T-cell (primary cell): ENCODE results near the gene ARHGEF12. TPM values are rescaled to one million over a fixed set of nuclear protein-coding genes. Genes with fewer than 3 reads are reported as not detected.

ENCODE experiments used
- ATAC-seq, 4 experiments: fragments of 200-7000 bp in 3 of 4; fragments of 150-1000 bp in 1 of 4; cut with Tn5 transposase; replicated peaks in 1 of 4; 1 replicate in 3 of 4; 2 replicates in 1 of 4; pipeline ENCODE4 v1.10.0; 2021; ENCODE audit warnings: moderate library complexity in 3 of 4, mild to moderate bottlenecking in 2 of 4, moderate number of reproducible peaks in 1 of 4
- CTCF ChIA-PET, 2 donors: fragments of 300-600 bp; sonication (Branson Sonifier 250); formaldehyde crosslinking; loops; one replicate each; lab custom pipeline; 2022; ENCODE audit warnings: antibody characterized with exemption in 2 of 2; lab: Charles Lee
- POLR2A ChIA-PET, 2 donors: fragments of 300-600 bp; sonication (Branson Sonifier 250); formaldehyde crosslinking; loops; one replicate each; lab custom pipeline; 2022; ENCODE audit warnings: antibody characterized with exemption in 2 of 2; lab: Charles Lee
- DNase-seq, 35 experiments: peaks; one replicate each; pipeline versions ENCODE4 v3.0.0 to v3.0.0-alpha.2; 2013 to 2023
- H3K27ac ChIP-seq: one replicate; pipeline ENCODE4 v1.5.1; 2013; ENCODE audit warnings: low read length
- H3K27me3 ChIP-seq, 2 experiments: replicated peaks in 1 of 2; 1 replicate in 1 of 2; 2 replicates in 1 of 2; pipeline versions ENCODE4 v1.6.1 to v1.7.0; 2013; ENCODE audit warnings: low read length in 1 of 2, mixed read lengths in 1 of 2; ENCODE audit not compliant: control insufficient read depth in 2 of 2, insufficient read depth in 2 of 2; ENCODE audit errors: extremely low read depth in 1 of 2
- H3K36me3 ChIP-seq, 2 donors: 1 replicate in 1 of 2; 2 replicates in 1 of 2; pipeline versions ENCODE4 v1.6.1 to v1.7.0; 2013; ENCODE audit warnings: low read length in 1 of 2; ENCODE audit not compliant: control insufficient read depth in 2 of 2, insufficient read depth in 1 of 2; ENCODE audit errors: extremely low read depth in 1 of 2
- H3K4me1 ChIP-seq, 2 experiments: 1 replicate in 1 of 2; 2 replicates in 1 of 2; pipeline versions ENCODE4 v1.6.1 to v1.7.0; 2013; ENCODE audit warnings: low read length in 2 of 2, mixed read lengths in 1 of 2; ENCODE audit not compliant: insufficient read depth in 2 of 2, control insufficient read depth in 1 of 2; ENCODE audit errors: extremely low read depth in 1 of 2
- H3K4me3 ChIP-seq, 2 donors: 1 replicate in 1 of 2; 2 replicates in 1 of 2; pipeline versions ENCODE4 v1.5.1 to v1.7.0; 2013; ENCODE audit warnings: mild to moderate bottlenecking in 2 of 2, low read length in 1 of 2, moderate library complexity in 1 of 2; ENCODE audit not compliant: control insufficient read depth in 1 of 2; ENCODE audit errors: extremely low read depth in 1 of 2
- H3K9me3 ChIP-seq: 2 replicates; pipeline ENCODE4 v1.7.0; 2013
- H3K27ac Mint-ChIP-seq, 2 donors: one replicate each; pipeline ENCODE4 v1.8.0; 2020 to 2021; ENCODE audit warnings: mild to moderate bottlenecking in 2 of 2, mixed read lengths in 2 of 2
- H3K27me3 Mint-ChIP-seq, 2 donors: one replicate each; pipeline ENCODE4 v1.8.0; 2021 to 2022; ENCODE audit warnings: mixed read lengths in 2 of 2
- H3K36me3 Mint-ChIP-seq: one replicate; pipeline ENCODE4 v1.8.0; 2021; ENCODE audit warnings: mixed read lengths
- H3K4me1 Mint-ChIP-seq, 3 donors: one replicate each; pipeline ENCODE4 v1.8.0; 2020 to 2022; ENCODE audit warnings: mixed read lengths in 3 of 3, mild to moderate bottlenecking in 1 of 3
- H3K4me3 Mint-ChIP-seq, 3 donors: one replicate each; pipeline ENCODE4 v1.8.0; 2020 to 2022; ENCODE audit warnings: mild to moderate bottlenecking in 3 of 3, mixed read lengths in 3 of 3, moderate library complexity in 3 of 3
- H3K9me3 Mint-ChIP-seq, 3 donors: one replicate each; pipeline ENCODE4 v1.8.0; 2020 to 2022; ENCODE audit warnings: mixed read lengths in 3 of 3
- WGBS: methylation state at CpG from one replicate; pipeline ENCODE4 v1.1.5; 2013; ENCODE audit warnings: missing lambda C conversion rate; ENCODE audit not compliant: insufficient coverage; 5-methylcytosine and 5-hydroxymethylcytosine counted together
- total RNA-seq, 35 experiments: library from RNA in 6 of 35; stranded (reverse) in 6 of 35; fragments of 120-200 nt in 1 of 35; gene quantifications; one replicate each; pipeline versions ENCODE4 v1.2.1 to v1.2.4 and lab custom pipeline; 2013 to 2026

Gene ARHGEF12
- total RNA-seq, 5 donors from 2014 or later (not counting 1 experiment from before 2014, with no cell fraction given): 4.8 to 12.8 (median 8.0) TPM

GRCh38 chr11:120526241-120526640, 190.0 kb downstream of the ARHGEF12 start:
- Mint-ChIP-seq H3K27ac (no peak overlapping the region), H3K4me1 (no peaks in the 10 kb centered on the region), H3K27me3 (peaks cover 15 to 39% of the 10 kb centered on the region in 2 donors), H3K9me3 (peaks cover 0 to 3% (median 0%) of the 10 kb centered on the region in 3 donors), H3K36me3 (no peaks in the 10 kb centered on the region), H3K4me3 (no peak overlapping the region)
- no peaks in the 10 kb centered on the region for H3K4me1 ChIP-seq
- H3K4me3 ChIP-seq: no peak overlapping the region
- no peaks in the 10 kb centered on the region for H3K9me3 ChIP-seq
- no peaks in the 10 kb centered on the region for H3K36me3 ChIP-seq
- WGBS: 95% methylated on average over 5 of the region's 10 CpGs
- no peak for DNase-seq
- peaks cover 0 to 68% of the 10 kb centered on the region in 2 experiments for H3K27me3 ChIP-seq
- ATAC-seq: no peak
- ChIA-PET POLR2A (no interaction called here), CTCF (interaction anchor here in 1 of 2 donors (0.6 kb wide), 1 partner anchor 48 kb away, joined by 4 read pairs; no protein-coding TSS in a partner anchor)
- no peak overlapping the region for H3K27ac ChIP-seq

- Mint-ChIP-seq H3K4me1 (no peaks in the 10 kb centered on the region), H3K27ac (no peak overlapping the region), H3K36me3 (no peaks in the 10 kb centered on the region), H3K27me3 (peaks cover 15 to 39% of the 10 kb centered on the region in 2 donors), H3K9me3 (peaks cover 0 to 3% (median 0%) of the 10 kb centered on the region in 3 donors), H3K4me3 (no peak overlapping the region)
- Histone ChIP-seq H3K27ac (no peak overlapping the region), H3K4me1 (no peaks in the 10 kb centered on the region), H3K27me3 (peaks cover 0 to 64% of the 10 kb centered on the region in 2 experiments), H3K9me3 (no peaks in the 10 kb centered on the region), H3K4me3 (no peak overlapping the region), H3K36me3 (no peaks in the 10 kb centered on the region)
- CTCF ChIA-PET: no interaction called here
- 62% methylated on average over 8 of the region's 16 CpGs for WGBS
- DNase-seq: no peak
- no peak for ATAC-seq
- POLR2A ChIA-PET: no interaction called here
These were observed 191.0 kb downstream of the ARHGEF12 start for GRCh38 chr11:120527111-120527761.

- 40% methylated on average over 2 of the region's 4 CpGs for WGBS
- no peak overlapping the region for H3K27ac ChIP-seq
- CTCF ChIA-PET: no interaction called here
These were observed 192.5 kb downstream of the ARHGEF12 start for GRCh38 chr11:120528749-120529148.

GRCh38 chr11:120529214-120529613, 193.0 kb downstream of the ARHGEF12 start:
- 83% methylated on average over 6 of the region's 7 CpGs for WGBS
- Mint-ChIP-seq H3K4me1 (no peaks in the 10 kb centered on the region), H3K4me3 (no peak overlapping the region), H3K36me3 (no peaks in the 10 kb centered on the region), H3K27me3 (peaks cover 17 to 46% of the 10 kb centered on the region in 2 donors), H3K27ac (no peak overlapping the region), H3K9me3 (peaks cover 0 to 3% (median 0%) of the 10 kb centered on the region in 3 donors)
- Histone ChIP-seq H3K4me1 (no peaks in the 10 kb centered on the region), H3K9me3 (no peaks in the 10 kb centered on the region), H3K27ac (no peak overlapping the region), H3K36me3 (no peaks in the 10 kb centered on the region), H3K4me3 (no peak overlapping the region), H3K27me3 (peaks cover 0 to 57% of the 10 kb centered on the region in 2 experiments)
- ATAC-seq: no peak
- CTCF ChIA-PET: no interaction called here
- POLR2A ChIA-PET: no interaction called here
- no peak for DNase-seq

More at GRCh38 chr11:120528749-120529148, 192.5 kb downstream of the ARHGEF12 start:
- ATAC-seq (no peak), DNase-seq (no peak)
- Histone ChIP-seq H3K27me3 (peaks cover 0 to 57% of the 10 kb centered on the region in 2 experiments), H3K4me3 (no peak overlapping the region), H3K9me3 (no peaks in the 10 kb centered on the region), H3K4me1 (no peaks in the 10 kb centered on the region), H3K36me3 (no peaks in the 10 kb centered on the region)
- Mint-ChIP-seq H3K9me3 (peaks cover 0 to 3% (median 0%) of the 10 kb centered on the region in 3 donors), H3K27me3 (peaks cover 17 to 45% of the 10 kb centered on the region in 2 donors), H3K4me1 (no peaks in the 10 kb centered on the region), H3K4me3 (no peak overlapping the region), H3K27ac (no peak overlapping the region), H3K36me3 (no peaks in the 10 kb centered on the region)
- POLR2A ChIA-PET: no interaction called here

GRCh38 chr11:120529911-120530310, 193.7 kb downstream of the ARHGEF12 start:
- H3K36me3 ChIP-seq: no peaks in the 10 kb centered on the region
- 93% methylated on average over 3 of the region's 6 CpGs for WGBS
- ChIA-PET POLR2A (no interaction called here), CTCF (no interaction called here)
- no peak overlapping the region for H3K4me3 ChIP-seq
- peaks cover 0 to 54% of the 10 kb centered on the region in 2 experiments for H3K27me3 ChIP-seq
- DNase-seq (no peak), ATAC-seq (no peak)
- Mint-ChIP-seq H3K9me3 (peaks cover 0 to 3% (median 0%) of the 10 kb centered on the region in 3 donors), H3K4me3 (no peak overlapping the region), H3K36me3 (no peaks in the 10 kb centered on the region), H3K27me3 (peaks cover 21 to 46% of the 10 kb centered on the region in 2 donors), H3K27ac (no peak overlapping the region), H3K4me1 (no peaks in the 10 kb centered on the region)
- no peak overlapping the region for H3K27ac ChIP-seq
- H3K4me1 ChIP-seq: no peaks in the 10 kb centered on the region
- H3K9me3 ChIP-seq: no peaks in the 10 kb centered on the region

- DNase-seq (no peak), ATAC-seq (no peak)
- POLR2A ChIA-PET: interaction anchor here in 1 of 2 donors (0.5 kb wide), 1 partner anchor 415 kb away, joined by 5 read pairs; no protein-coding TSS in a partner anchor
- CTCF ChIA-PET: no interaction called here
- H3K27ac ChIP-seq: no peak overlapping the region
- Mint-ChIP-seq H3K36me3 (no peaks in the 10 kb centered on the region), H3K4me1 (no peaks in the 10 kb centered on the region), H3K9me3 (peaks cover 0 to 3% (median 0%) of the 10 kb centered on the region in 3 donors), H3K27ac (no peak overlapping the region), H3K4me3 (no peak overlapping the region), H3K27me3 (peaks cover 25 to 41% of the 10 kb centered on the region in 2 donors)
- no peak overlapping the region for H3K4me3 ChIP-seq
- H3K9me3 ChIP-seq: no peaks in the 10 kb centered on the region
- H3K4me1 ChIP-seq: no peaks in the 10 kb centered on the region
- WGBS: 71% methylated on average over 13 of the region's 16 CpGs
- H3K36me3 ChIP-seq: no peaks in the 10 kb centered on the region
- H3K27me3 ChIP-seq: peaks cover 0 to 49% of the 10 kb centered on the region in 2 experiments
These were observed 196.0 kb downstream of the ARHGEF12 start for GRCh38 chr11:120532082-120532831.
